Measurements from ENCODE around the gene SYNE3. TPM values are rescaled to one million over a fixed set of nuclear protein-coding genes. Genes with fewer than 3 reads are reported as not detected.

The SYNE3 gene
- total and polyA plus RNA-seq, 7 experiments from 2014 or later: 6.8 to 83.9 (median 49.1) TPM

GRCh38 chr14:95483309-95484165 is 32.9 kb downstream of the SYNE3 start:
- H3K27me3 ChIP-seq (ENCODE audit: control insufficient read depth in 2 of 2, insufficient read depth in 2 of 2, low read length in 2 of 2): no peaks in the 10 kb centered on the region
- CTCF ChIA-PET: no interaction called here
- ATAC-seq (no peak), DNase-seq (no peak)
- H3K27ac Mint-ChIP-seq: peak overlapping the region; percentile 3 to 79 (median 60)
- no peak overlapping the region for H3K4me3 ChIP-seq (ENCODE audit: low read length)
- H3K9me3 ChIP-seq (ENCODE audit: control insufficient read depth in 2 of 3, low read length in 3 of 3): no peaks in the 10 kb centered on the region
- intact Hi-C loops (cut with micrococcal nuclease): loop anchor here (2.0 to 5.0 kb wide), 2 partner anchors 15 to 34 kb away; partner anchors contain the start of gene SYNE3 (in 1 of the 2)
- peaks cover 0 to 22% (median 0%) of the 10 kb centered on the region in 5 donors for H3K36me3 Mint-ChIP-seq
- H3K27me3 Mint-ChIP-seq: no peaks in the 10 kb centered on the region
- no peak overlapping the region for H3K4me3 Mint-ChIP-seq
- H3K4me1 ChIP-seq (ENCODE audit: control insufficient read depth in 2 of 2, insufficient read depth in 2 of 2, low read length in 2 of 2): peaks cover under 1 to 19% of the 10 kb centered on the region in 2 donors
- peaks cover 0 to 5% (median 0%) of the 10 kb centered on the region in 3 experiments for H3K36me3 ChIP-seq (ENCODE audit: control insufficient read depth in 2 of 3, insufficient read depth in 3 of 3, low read length in 3 of 3)
- POLR2A ChIA-PET: interaction anchor here (0.6 to 1.8 kb wide), 3 partner anchors 20 to 52 kb away, joined by 3 to 6 read pairs (median 3); no protein-coding TSS in a partner anchor
- H3K4me1 Mint-ChIP-seq: peaks cover 47 to 63% (median 55%) of the 10 kb centered on the region in 7 donors
- H3K9me3 Mint-ChIP-seq: no peaks in the 10 kb centered on the region
- no peak overlapping the region for H3K27ac ChIP-seq (ENCODE audit: low read depth, low read length)

- POLR2A ChIA-PET: interaction anchor here (0.6 to 1.8 kb wide), 3 partner anchors 19 to 53 kb away, joined by 3 to 6 read pairs (median 3); no protein-coding TSS in a partner anchor
Observed at GRCh38 chr14:95482627-95483308, 33.7 kb downstream of the SYNE3 start.

GRCh38 chr14:95481391-95482022 is 34.9 kb downstream of the SYNE3 start:
- DNase-seq (no peak), ATAC-seq (no peak)
- Histone ChIP-seq H3K9me3 (ENCODE audit: control insufficient read depth in 2 of 3, low read length in 3 of 3) (no peaks in the 10 kb centered on the region), H3K27me3 (ENCODE audit: control insufficient read depth in 2 of 2, insufficient read depth in 2 of 2, low read length in 2 of 2) (no peaks in the 10 kb centered on the region), H3K36me3 (ENCODE audit: control insufficient read depth in 2 of 3, insufficient read depth in 3 of 3, low read length in 3 of 3) (peaks cover 0 to 5% (median 0%) of the 10 kb centered on the region in 3 experiments), H3K27ac (ENCODE audit: low read depth, low read length) (no peak overlapping the region), H3K4me1 (ENCODE audit: control insufficient read depth in 2 of 2, insufficient read depth in 2 of 2, low read length in 2 of 2) (peaks cover 4 to 19% of the 10 kb centered on the region in 2 donors), H3K4me3 (ENCODE audit: low read length) (no peak overlapping the region)
- ChIA-PET CTCF (no interaction called here), POLR2A (no interaction called here)
- Mint-ChIP-seq H3K9me3 (no peaks in the 10 kb centered on the region), H3K27ac (peak overlapping the region in 7 of 9 donors; percentile 21 to 85 (median 72)), H3K27me3 (no peaks in the 10 kb centered on the region), H3K36me3 (peaks cover 0 to 27% (median 7%) of the 10 kb centered on the region in 5 donors), H3K4me1 (peaks cover 40 to 58% (median 49%) of the 10 kb centered on the region in 7 donors), H3K4me3 (no peak overlapping the region)
- intact Hi-C loops (cut with micrococcal nuclease): loop anchor here in 1 of 2 donors (2.0 to 5.0 kb wide), 2 partner anchors 36 to 45 kb away; partner anchors contain the start of gene SYNE3

More at GRCh38 chr14:95482627-95483308, 33.7 kb downstream of the SYNE3 start:
- Mint-ChIP-seq H3K9me3 (no peaks in the 10 kb centered on the region), H3K36me3 (peaks cover 0 to 22% (median under 1%) of the 10 kb centered on the region in 5 donors), H3K27me3 (no peaks in the 10 kb centered on the region), H3K4me3 (no peak overlapping the region), H3K4me1 (peaks cover 47 to 63% (median 55%) of the 10 kb centered on the region in 7 donors), H3K27ac (peak overlapping the region in 3 of 9 donors; percentile 14 to 62 (median 51))
- H3K9me3 ChIP-seq (ENCODE audit: control insufficient read depth in 2 of 3, low read length in 3 of 3): no peaks in the 10 kb centered on the region
- no peaks in the 10 kb centered on the region for H3K27me3 ChIP-seq (ENCODE audit: control insufficient read depth in 2 of 2, insufficient read depth in 2 of 2, low read length in 2 of 2)
- ATAC-seq (no peak), DNase-seq (no peak)
- CTCF ChIA-PET: no interaction called here
- intact Hi-C loops (cut with micrococcal nuclease): loop anchor here in 1 of 2 donors (5.0 kb wide), 1 partner anchor 35 kb away; the partner anchor contains the start of gene SYNE3
- H3K36me3 ChIP-seq (ENCODE audit: control insufficient read depth in 2 of 3, insufficient read depth in 3 of 3, low read length in 3 of 3): peaks cover 0 to 5% (median 0%) of the 10 kb centered on the region in 3 experiments
- no peak overlapping the region for H3K4me3 ChIP-seq (ENCODE audit: low read length)
- H3K4me1 ChIP-seq (ENCODE audit: control insufficient read depth in 2 of 2, insufficient read depth in 2 of 2, low read length in 2 of 2): peaks cover 4 to 19% of the 10 kb centered on the region in 2 donors
- no peak overlapping the region for H3K27ac ChIP-seq (ENCODE audit: low read depth, low read length)

- POLR2A ChIA-PET: interaction anchor here (1.1 to 3.3 kb wide), 2 partner anchors 18 to 43 kb away, joined by 4 to 14 read pairs; no protein-coding TSS in a partner anchor
- H3K27ac ChIP-seq (ENCODE audit: low read depth, low read length): no peak overlapping the region
- ATAC-seq: peak; percentile 10
- peaks cover 0 to 7% (median 0%) of the 10 kb centered on the region in 3 experiments for H3K36me3 ChIP-seq (ENCODE audit: control insufficient read depth in 2 of 3, insufficient read depth in 3 of 3, low read length in 3 of 3)
- no peaks in the 10 kb centered on the region for H3K9me3 ChIP-seq (ENCODE audit: control insufficient read depth in 2 of 3, low read length in 3 of 3)
- Mint-ChIP-seq H3K27me3 (no peaks in the 10 kb centered on the region), H3K4me1 (peaks cover 38 to 64% (median 51%) of the 10 kb centered on the region in 7 donors), H3K4me3 (no peak overlapping the region), H3K36me3 (peaks cover 0 to 33% (median 12%) of the 10 kb centered on the region in 5 donors), H3K27ac (peak overlapping the region in 7 of 9 donors; percentile 21 to 86 (median 72)), H3K9me3 (no peaks in the 10 kb centered on the region)
- H3K27me3 ChIP-seq (ENCODE audit: control insufficient read depth in 2 of 2, insufficient read depth in 2 of 2, low read length in 2 of 2): no peaks in the 10 kb centered on the region
- H3K4me1 ChIP-seq (ENCODE audit: control insufficient read depth in 2 of 2, insufficient read depth in 2 of 2, low read length in 2 of 2): peaks cover 4 to 19% of the 10 kb centered on the region in 2 donors
- CTCF ChIA-PET: no interaction called here
- no peak overlapping the region for H3K4me3 ChIP-seq (ENCODE audit: low read length)
- DNase-seq: no peak
- intact Hi-C loops (cut with micrococcal nuclease): loop anchor here in 1 of 2 donors (2.0 to 5.0 kb wide), 2 partner anchors 36 to 46 kb away; partner anchors contain the start of gene SYNE3
Observed at GRCh38 chr14:95480887-95481226, 35.6 kb downstream of the SYNE3 start.

GRCh38 chr14:95480109-95480886 is 36.2 kb downstream of the SYNE3 start:
- POLR2A ChIA-PET: interaction anchor here (0.9 to 3.3 kb wide), 3 partner anchors 16 to 43 kb away, joined by 4 to 14 read pairs (median 6); no protein-coding TSS in a partner anchor
- peaks cover 4 to 19% of the 10 kb centered on the region in 2 donors for H3K4me1 ChIP-seq (ENCODE audit: control insufficient read depth in 2 of 2, insufficient read depth in 2 of 2, low read length in 2 of 2)

More at GRCh38 chr14:95480109-95480886, 36.2 kb downstream of the SYNE3 start:
- Mint-ChIP-seq H3K36me3 (peaks cover 0 to 33% (median 12%) of the 10 kb centered on the region in 5 donors), H3K27ac (peak overlapping the region; percentile 14 to 86 (median 72)), H3K4me1 (peaks cover 33 to 64% (median 45%) of the 10 kb centered on the region in 7 donors), H3K9me3 (no peaks in the 10 kb centered on the region), H3K27me3 (no peaks in the 10 kb centered on the region), H3K4me3 (peak overlapping the region in 1 of 10 donors; percentile 71)
- Histone ChIP-seq H3K27ac (ENCODE audit: low read depth, low read length) (no peak overlapping the region), H3K36me3 (ENCODE audit: control insufficient read depth in 2 of 3, insufficient read depth in 3 of 3, low read length in 3 of 3) (peaks cover 0 to 13% (median 0%) of the 10 kb centered on the region in 3 experiments), H3K9me3 (ENCODE audit: control insufficient read depth in 2 of 3, low read length in 3 of 3) (no peaks in the 10 kb centered on the region), H3K4me3 (ENCODE audit: low read length) (no peak overlapping the region), H3K27me3 (ENCODE audit: control insufficient read depth in 2 of 2, insufficient read depth in 2 of 2, low read length in 2 of 2) (no peaks in the 10 kb centered on the region)
- intact Hi-C loops (cut with micrococcal nuclease): loop anchor here in 1 of 2 donors (2.0 to 5.0 kb wide), 2 partner anchors 37 to 47 kb away; partner anchors contain the start of gene SYNE3
- CTCF ChIA-PET: interaction anchor here (0.6 to 0.8 kb wide), 2 partner anchors 16 to 21 kb away, joined by 3 read pairs; no protein-coding TSS in a partner anchor
- ATAC-seq (peak; percentile 83), DNase-seq (peak in 1 of 9 donors; percentile 44)

All from naive thymus-derived CD4-positive, alpha-beta T cell (primary cell).